ENCODE results near the gene CAPN12.

- TF ChIP-seq CTCF (conservative IDR thresholded peaks at IDR 0.05) (no peak), EZH2 (IDR thresholded peaks at IDR 0.05; ENCODE audit: low read depth) (no peak)
These were observed 6.9 kb downstream of the CAPN12 start for GRCh38 chr19:38737281-38737865.

Data from PC-9 (cell line).